Peyer's patch (tissue), 4 donors: ENCODE measurements around the gene CCDC38.

ENCODE experiments used
- POLR2A ChIP-seq, 2 donors: fragments of 450-650 bp; IDR thresholded peaks; one replicate each; pipeline ENCODE4 v1.5.1; 2017; ENCODE audit warnings: antibody characterized with exemption in 2 of 2, mild to moderate bottlenecking in 2 of 2, moderate library complexity in 2 of 2
- TF ChIP-seq, protein P1 (sequence below), 6 experiments: fragments of 450-650 bp in 4 of 6; fragments of 200-600 bp in 2 of 6; sonication (generic) in 1 of 6; IDR thresholded peaks; one replicate each; pipeline ENCODE4 v1.5.1; 2017 to 2019; ENCODE audit warnings: antibody characterized with exemption in 6 of 6, mild to moderate bottlenecking in 3 of 6, moderate library complexity in 1 of 6

DNA sequence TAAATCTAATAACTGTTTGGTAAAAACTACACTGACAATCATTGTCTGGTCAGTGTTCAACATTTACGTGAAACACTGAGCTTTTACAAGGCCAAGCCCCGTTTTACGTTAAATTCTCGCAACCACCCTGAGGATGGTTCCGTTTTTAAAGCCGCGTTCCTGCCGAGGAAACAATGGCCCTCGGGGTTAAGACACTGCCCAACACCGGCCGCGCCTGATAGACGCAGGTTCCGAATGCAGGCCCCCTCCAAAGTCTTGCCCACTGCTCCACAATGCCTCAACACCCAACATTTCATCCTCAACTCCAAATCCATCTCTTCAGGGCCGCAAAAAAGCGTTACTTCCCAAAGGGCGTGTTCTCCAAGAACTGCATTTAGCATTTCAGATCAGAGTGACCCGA lies 84.6 kb downstream of the CCDC38 start:
- TF ChIP-seq POLR2A (IDR thresholded peaks at IDR 0.05) = no peak
- TF ChIP-seq, protein P1, sequence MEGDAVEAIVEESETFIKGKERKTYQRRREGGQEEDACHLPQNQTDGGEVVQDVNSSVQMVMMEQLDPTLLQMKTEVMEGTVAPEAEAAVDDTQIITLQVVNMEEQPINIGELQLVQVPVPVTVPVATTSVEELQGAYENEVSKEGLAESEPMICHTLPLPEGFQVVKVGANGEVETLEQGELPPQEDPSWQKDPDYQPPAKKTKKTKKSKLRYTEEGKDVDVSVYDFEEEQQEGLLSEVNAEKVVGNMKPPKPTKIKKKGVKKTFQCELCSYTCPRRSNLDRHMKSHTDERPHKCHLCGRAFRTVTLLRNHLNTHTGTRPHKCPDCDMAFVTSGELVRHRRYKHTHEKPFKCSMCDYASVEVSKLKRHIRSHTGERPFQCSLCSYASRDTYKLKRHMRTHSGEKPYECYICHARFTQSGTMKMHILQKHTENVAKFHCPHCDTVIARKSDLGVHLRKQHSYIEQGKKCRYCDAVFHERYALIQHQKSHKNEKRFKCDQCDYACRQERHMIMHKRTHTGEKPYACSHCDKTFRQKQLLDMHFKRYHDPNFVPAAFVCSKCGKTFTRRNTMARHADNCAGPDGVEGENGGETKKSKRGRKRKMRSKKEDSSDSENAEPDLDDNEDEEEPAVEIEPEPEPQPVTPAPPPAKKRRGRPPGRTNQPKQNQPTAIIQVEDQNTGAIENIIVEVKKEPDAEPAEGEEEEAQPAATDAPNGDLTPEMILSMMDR (IDR thresholded peaks at IDR 0.05) = no peak
